Tibial nerve (tissue), 4 donors: Measurements from ENCODE around the gene VPS41. TPM values are rescaled to one million over a fixed set of nuclear protein-coding genes. Genes with fewer than 3 reads are reported as not detected.

Source experiments
- DNase-seq, 2 donors: peaks; one replicate each; pipeline ENCODE4 v3.0.0-alpha.2; 2019; ENCODE audit warnings: low spot score in 2 of 2
- H3K27ac ChIP-seq, 4 donors: fragments of 200-600 bp; sonication (generic) in 3 of 4; one replicate each; pipeline ENCODE4 v1.5.1; 2017 to 2019; ENCODE audit warnings: mild to moderate bottlenecking in 1 of 4
- H3K27me3 ChIP-seq, 2 donors: fragments of 200-600 bp; sonication (generic) in 1 of 2; one replicate each; pipeline versions ENCODE4 v1.5.1 to v1.6.0; 2017 to 2019
- H3K36me3 ChIP-seq, 3 donors: fragments of 200-600 bp; sonication (generic); one replicate each; pipeline ENCODE4 v1.5.1; 2018 to 2019
- H3K4me1 ChIP-seq, 4 donors: fragments of 200-600 bp; sonication (generic) in 3 of 4; one replicate each; pipeline ENCODE4 v1.5.1; 2017 to 2019
- H3K4me3 ChIP-seq, 4 donors: fragments of 200-600 bp; sonication (generic) in 3 of 4; one replicate each; pipeline ENCODE4 v1.5.1; 2017 to 2019; ENCODE audit warnings: mild to moderate bottlenecking in 1 of 4, moderate library complexity in 1 of 4
- H3K9me3 ChIP-seq, 4 donors: fragments of 200-600 bp; sonication (generic) in 3 of 4; one replicate each; pipeline ENCODE4 v1.5.1; 2017 to 2019
- EP300 ChIP-seq, 2 donors: sonication (generic); formaldehyde crosslinking; IDR thresholded peaks; one replicate each; pipeline ENCODE4 v1.6.1; 2017; ENCODE audit warnings: antibody characterized with exemption in 2 of 2, mild to moderate bottlenecking in 1 of 2
- POLR2A ChIP-seq, 2 donors: fragments of 450-650 bp; IDR thresholded peaks; one replicate each; pipeline ENCODE4 v1.6.1; 2017; ENCODE audit warnings: antibody characterized with exemption in 2 of 2, mild to moderate bottlenecking in 2 of 2, moderate library complexity in 2 of 2
- WGBS, 2 donors: methylation state at CpG; one replicate each; pipeline ENCODE4 v1.1.5; 2018; 5-methylcytosine and 5-hydroxymethylcytosine counted together
- total RNA-seq, 4 donors: library from RNA; depleted of rRNA; stranded (reverse); fragments of >200 nt; gene quantifications; one replicate each; pipeline ENCODE4 v1.1.0, GENCODE V29; 2016
- TF ChIP-seq, protein P1 (sequence below), 5 experiments: fragments of 200-600 bp in 3 of 5; fragments of 450-650 bp in 2 of 5; sonication (generic) in 3 of 5; IDR thresholded peaks; one replicate each; pipeline ENCODE4 v1.5.1; 2016 to 2019; ENCODE audit warnings: antibody characterized with exemption in 5 of 5, mild to moderate bottlenecking in 3 of 5, moderate library complexity in 2 of 5

The VPS41 gene
- total RNA-seq, 4 donors from 2014 or later = 31.2 to 47.5 (median 47.2) TPM

DNA sequence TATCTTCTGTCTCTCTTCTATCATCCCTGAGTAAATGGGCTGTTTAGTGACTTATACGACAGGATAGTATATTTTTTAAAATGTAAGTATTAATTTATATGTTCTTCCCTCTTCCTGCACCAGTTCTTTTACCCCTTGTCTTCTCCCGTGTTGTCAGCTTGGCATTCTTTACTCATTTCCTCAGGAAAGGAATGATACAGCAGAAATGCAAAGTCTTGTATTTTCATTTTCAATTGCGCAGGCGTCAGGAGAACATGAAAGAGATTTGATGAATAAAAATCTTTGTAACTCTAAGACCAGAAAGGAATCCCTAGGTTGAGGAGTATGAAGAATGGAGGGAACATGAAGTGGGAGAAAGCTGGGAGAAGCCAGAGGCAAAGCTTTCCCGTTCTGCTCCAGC is 18.8 kb upstream of the VPS41 start:
- 66 to 71% methylated on average over 5 of the region's 5 CpGs for WGBS, 2 donors
- Histone ChIP-seq H3K36me3 (no peaks in the 10 kb centered on the region), H3K27me3 (no peaks in the 10 kb centered on the region), H3K4me3 (no peak overlapping the region), H3K9me3 (no peaks in the 10 kb centered on the region), H3K27ac (no peak overlapping the region), H3K4me1 (peaks cover 0 to 4% (median 0%) of the 10 kb centered on the region in 4 donors)
- no peak for DNase-seq
- TF ChIP-seq EP300 (IDR thresholded peaks at IDR 0.05) (no peak), POLR2A (IDR thresholded peaks at IDR 0.05) (no peak)
- TF ChIP-seq, protein P1, sequence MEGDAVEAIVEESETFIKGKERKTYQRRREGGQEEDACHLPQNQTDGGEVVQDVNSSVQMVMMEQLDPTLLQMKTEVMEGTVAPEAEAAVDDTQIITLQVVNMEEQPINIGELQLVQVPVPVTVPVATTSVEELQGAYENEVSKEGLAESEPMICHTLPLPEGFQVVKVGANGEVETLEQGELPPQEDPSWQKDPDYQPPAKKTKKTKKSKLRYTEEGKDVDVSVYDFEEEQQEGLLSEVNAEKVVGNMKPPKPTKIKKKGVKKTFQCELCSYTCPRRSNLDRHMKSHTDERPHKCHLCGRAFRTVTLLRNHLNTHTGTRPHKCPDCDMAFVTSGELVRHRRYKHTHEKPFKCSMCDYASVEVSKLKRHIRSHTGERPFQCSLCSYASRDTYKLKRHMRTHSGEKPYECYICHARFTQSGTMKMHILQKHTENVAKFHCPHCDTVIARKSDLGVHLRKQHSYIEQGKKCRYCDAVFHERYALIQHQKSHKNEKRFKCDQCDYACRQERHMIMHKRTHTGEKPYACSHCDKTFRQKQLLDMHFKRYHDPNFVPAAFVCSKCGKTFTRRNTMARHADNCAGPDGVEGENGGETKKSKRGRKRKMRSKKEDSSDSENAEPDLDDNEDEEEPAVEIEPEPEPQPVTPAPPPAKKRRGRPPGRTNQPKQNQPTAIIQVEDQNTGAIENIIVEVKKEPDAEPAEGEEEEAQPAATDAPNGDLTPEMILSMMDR (IDR thresholded peaks at IDR 0.05) = no peak

DNA sequence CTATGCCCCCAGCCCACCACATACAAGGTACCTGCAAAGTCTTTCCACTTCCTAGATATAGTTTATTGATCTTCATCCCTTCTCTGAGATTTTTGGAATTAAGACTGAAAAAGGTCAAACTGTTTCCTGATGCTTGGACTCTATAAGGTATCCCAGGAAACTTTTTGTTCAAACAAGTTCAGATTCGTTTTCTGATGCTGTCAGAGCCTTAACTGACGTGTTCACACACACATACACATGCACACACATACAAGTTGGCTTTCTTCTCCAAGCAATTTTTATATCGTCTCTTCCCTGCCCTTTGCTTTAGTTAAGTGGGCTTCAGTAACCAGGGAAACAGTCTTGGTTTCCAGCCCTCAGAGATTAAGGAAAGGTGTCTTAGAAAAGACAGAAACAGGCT is 11.7 kb upstream of the VPS41 start:
- TF ChIP-seq, protein P1 (IDR thresholded peaks at IDR 0.05) = no peak
- no peak for TF ChIP-seq POLR2A (IDR thresholded peaks at IDR 0.05)
- TF ChIP-seq EP300 (IDR thresholded peaks at IDR 0.05) = no peak
- no peaks in the 10 kb centered on the region for H3K27me3 ChIP-seq
- no peaks in the 10 kb centered on the region for H3K9me3 ChIP-seq
- no peaks in the 10 kb centered on the region for H3K4me1 ChIP-seq
- no peak overlapping the region for H3K4me3 ChIP-seq
- DNase-seq = no peak
- no peak overlapping the region for H3K27ac ChIP-seq
- WGBS, 2 donors = 87 to 88% methylated on average over 3 of the region's 3 CpGs
- no peaks in the 10 kb centered on the region for H3K36me3 ChIP-seq

DNA sequence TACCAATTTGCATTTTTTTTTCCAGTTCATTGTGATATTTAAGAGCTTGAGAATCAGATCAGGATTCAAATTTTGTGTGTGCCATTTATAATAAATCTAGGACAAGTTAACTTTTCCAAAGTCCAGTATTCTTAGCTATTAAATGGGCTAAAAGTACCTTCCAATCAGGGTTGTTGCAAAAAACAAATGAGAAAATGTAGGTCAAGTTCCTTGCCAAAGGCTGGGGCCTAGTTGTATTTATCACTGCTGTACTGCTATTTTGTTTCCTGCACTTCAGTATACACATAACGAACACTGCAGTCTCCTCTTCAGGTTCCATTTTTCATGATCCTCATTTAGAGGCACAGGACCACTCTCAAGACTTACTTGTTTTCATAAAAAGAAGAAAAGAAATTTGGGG is 7.4 kb upstream of the VPS41 start:
- Histone ChIP-seq H3K4me1 (no peaks in the 10 kb centered on the region), H3K36me3 (no peaks in the 10 kb centered on the region), H3K4me3 (no peak overlapping the region), H3K27me3 (no peaks in the 10 kb centered on the region), H3K9me3 (no peaks in the 10 kb centered on the region), H3K27ac (no peak overlapping the region)
- no peak for TF ChIP-seq POLR2A (IDR thresholded peaks at IDR 0.05)
- TF ChIP-seq, protein P1 (IDR thresholded peaks at IDR 0.05) = no peak
- TF ChIP-seq EP300 (IDR thresholded peaks at IDR 0.05) = no peak
- DNase-seq = no peak
- WGBS, 2 donors = 77 to 89% methylated on average over 1 of the region's 1 CpG

DNA sequence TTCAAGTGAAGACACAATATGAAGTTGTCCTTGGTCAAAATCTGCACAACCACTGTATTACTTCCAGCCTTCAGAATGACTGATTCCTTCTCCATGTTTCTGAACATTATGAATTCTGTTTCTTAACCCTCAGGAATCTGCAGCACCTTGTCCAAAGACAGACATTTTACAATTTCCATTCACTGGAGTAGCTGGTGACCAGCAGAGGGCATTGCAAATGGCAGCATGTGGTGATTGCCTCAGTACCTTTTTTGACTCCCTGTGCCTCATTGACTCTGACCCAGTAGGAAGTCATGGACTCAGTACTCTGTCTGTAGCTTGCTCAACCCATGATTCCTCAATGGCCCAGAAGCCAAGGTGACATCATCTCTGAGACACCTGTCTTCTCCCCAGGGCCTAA is 879 bp upstream of the VPS41 start:
- H3K27me3 ChIP-seq = no peaks in the 10 kb centered on the region
- no peak overlapping the region for H3K4me3 ChIP-seq
- TF ChIP-seq, protein P1 (IDR thresholded peaks at IDR 0.05) = no peak
- TF ChIP-seq EP300 (IDR thresholded peaks at IDR 0.05) (no peak), POLR2A (IDR thresholded peaks at IDR 0.05) (no peak)
- no peak for DNase-seq
- H3K9me3 ChIP-seq = no peaks in the 10 kb centered on the region
- H3K36me3 ChIP-seq = no peaks in the 10 kb centered on the region
- H3K4me1 ChIP-seq = peaks cover 0 to 15% (median 0%) of the 10 kb centered on the region in 4 donors
- no peak overlapping the region for H3K27ac ChIP-seq

DNA sequence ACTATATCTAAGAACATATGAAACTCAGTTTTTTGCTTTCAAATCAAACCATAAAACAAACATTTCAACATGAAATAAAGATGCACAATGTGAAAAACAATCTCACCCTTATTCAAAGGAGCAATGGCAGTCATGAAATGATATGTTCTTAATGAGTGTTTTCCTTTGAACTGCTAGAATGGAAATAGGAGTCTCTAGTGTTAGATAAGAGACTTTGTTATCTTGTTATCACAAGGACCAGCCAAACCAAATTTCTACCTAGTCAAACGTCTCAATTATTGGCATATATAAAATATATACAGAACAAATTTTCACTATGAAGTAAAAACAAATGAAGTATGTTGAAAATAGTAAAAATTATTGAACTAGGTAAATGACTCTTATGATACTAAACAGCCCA is 1.2 kb downstream of the VPS41 start:
- Histone ChIP-seq H3K36me3 (no peaks in the 10 kb centered on the region), H3K9me3 (no peaks in the 10 kb centered on the region), H3K27ac (no peak overlapping the region), H3K4me1 (peaks cover 0 to 15% (median 0%) of the 10 kb centered on the region in 4 donors), H3K27me3 (no peaks in the 10 kb centered on the region), H3K4me3 (no peak overlapping the region)
- 39 to 66% methylated on average over 1 of the region's 1 CpG for WGBS, 2 donors
- DNase-seq = no peak
- TF ChIP-seq, protein P1 (IDR thresholded peaks at IDR 0.05) = no peak
- TF ChIP-seq POLR2A (IDR thresholded peaks at IDR 0.05) = no peak
- no peak for TF ChIP-seq EP300 (IDR thresholded peaks at IDR 0.05)
